Measurements from ENCODE around the gene ZBTB40. TPM values are rescaled to one million over a fixed set of nuclear protein-coding genes. Genes with fewer than 3 reads are reported as not detected.

Gene ZBTB40
- total and polyA plus RNA-seq, 9 of the 15 experiments (the other 6 are each of a cell fraction or from before 2014, with no cell fraction given) = 2.6 to 26.0 (median 18.8) TPM

- no peak for DNase-seq (ENCODE audit: extremely low read depth in 1 of 4, low spot score in 3 of 4)
- no peaks in the 10 kb centered on the region for H3K79me2 ChIP-seq (ENCODE audit: control insufficient read depth, insufficient read depth, low read length)
- CTCF ChIA-PET (ENCODE audit: low intra/inter-chr PET ratio) = no interaction called here
- ATAC-seq = no peak
- no peaks in the 10 kb centered on the region for H3K36me3 ChIP-seq (ENCODE audit: control insufficient read depth, insufficient read depth, low read length)
- H4K20me1 ChIP-seq (replicated peaks; ENCODE audit: control insufficient read depth, insufficient read depth, low read length) = peaks cover 20% of the 10 kb centered on the region; the same call in 1 of the 2 replicates
- FAIRE-seq = peak; percentile 65
- H2AFZ ChIP-seq (ENCODE audit: low read depth, low read length) = no peak overlapping the region
- H3K9ac ChIP-seq (ENCODE audit: insufficient read depth in 1 of 2, low read depth in 2 of 2, low read length in 2 of 2) = no peak overlapping the region
- no peaks in the 10 kb centered on the region for H3K9me1 ChIP-seq (ENCODE audit: control insufficient read depth, insufficient read depth, low read length)
- intact Hi-C loops (cut with micrococcal nuclease) (loop anchor here (5.0 kb wide), 1 partner anchor 97 kb away; the partner anchor contains the start of gene C1QC), in situ Hi-C loops (cut with MboI) (no loop called here)
- WGBS (ENCODE audit: insufficient coverage, low coverage, missing lambda C conversion rate) = 3% methylated on average over 13 of the region's 13 CpGs
- H3K27me3 ChIP-seq (ENCODE audit: control insufficient read depth in 2 of 2, insufficient read depth in 2 of 2, low read length in 2 of 2) = peaks cover 47 to 83% of the 10 kb centered on the region in 2 experiments; a peak in 4 of 5 replicates
- H3K4me2 ChIP-seq (ENCODE audit: insufficient read depth, low read length) = no peak overlapping the region
- no peaks in the 10 kb centered on the region for H3K9me3 ChIP-seq (replicated peaks; ENCODE audit: control insufficient read depth, insufficient read depth, low read depth, low read length)
- H3K27ac ChIP-seq (ENCODE audit: extremely low read depth, low read depth, low read length) = no peak overlapping the region
- 0 out of 5 replicates have a peak, but pooled peaks cover 0 to 2% of the 10 kb centered on the region in 2 experiments for H3K4me1 ChIP-seq (replicated peaks in 1 of 2; ENCODE audit: control insufficient read depth in 2 of 2, insufficient read depth in 2 of 2, low read length in 2 of 2)
- POLR2A ChIA-PET = interaction anchor here (1.3 to 1.5 kb wide), 2 partner anchors 89 to 92 kb away, joined by 3 read pairs; no protein-coding TSS in a partner anchor
- no TSS peak for BruUV-seq (replicated peaks)
- H3K4me3 ChIP-seq = no peak overlapping the region
- no peak for TF ChIP-seq EP400 (IDR thresholded peaks at IDR 0.05)
- no peak for TF ChIP-seq ZNF445 (CRISPR knock-in tag; IDR thresholded peaks at IDR 0.05; ENCODE audit: low read depth)
- TF ChIP-seq CBX3 (IDR thresholded peaks at IDR 0.05; ENCODE audit: borderline replicate concordance in 1 of 2, low read length in 2 of 2) = no peak
- TF ChIP-seq DMBX1 (CRISPR knock-in tag; IDR thresholded peaks at IDR 0.05; ENCODE audit: borderline replicate concordance) = no peak
- TF ChIP-seq PHB2 (IDR thresholded peaks at IDR 0.05; ENCODE audit: low read depth) = no peak
- no peak for TF ChIP-seq ZNF174 (CRISPR knock-in tag; IDR thresholded peaks at IDR 0.05)
- no peak for TF ChIP-seq HMGXB4 (CRISPR knock-in tag; IDR thresholded peaks at IDR 0.05)
- no peak for TF ChIP-seq MAFK (IDR thresholded peaks at IDR 0.05; ENCODE audit: low read length)
- TF ChIP-seq, protein P1, sequence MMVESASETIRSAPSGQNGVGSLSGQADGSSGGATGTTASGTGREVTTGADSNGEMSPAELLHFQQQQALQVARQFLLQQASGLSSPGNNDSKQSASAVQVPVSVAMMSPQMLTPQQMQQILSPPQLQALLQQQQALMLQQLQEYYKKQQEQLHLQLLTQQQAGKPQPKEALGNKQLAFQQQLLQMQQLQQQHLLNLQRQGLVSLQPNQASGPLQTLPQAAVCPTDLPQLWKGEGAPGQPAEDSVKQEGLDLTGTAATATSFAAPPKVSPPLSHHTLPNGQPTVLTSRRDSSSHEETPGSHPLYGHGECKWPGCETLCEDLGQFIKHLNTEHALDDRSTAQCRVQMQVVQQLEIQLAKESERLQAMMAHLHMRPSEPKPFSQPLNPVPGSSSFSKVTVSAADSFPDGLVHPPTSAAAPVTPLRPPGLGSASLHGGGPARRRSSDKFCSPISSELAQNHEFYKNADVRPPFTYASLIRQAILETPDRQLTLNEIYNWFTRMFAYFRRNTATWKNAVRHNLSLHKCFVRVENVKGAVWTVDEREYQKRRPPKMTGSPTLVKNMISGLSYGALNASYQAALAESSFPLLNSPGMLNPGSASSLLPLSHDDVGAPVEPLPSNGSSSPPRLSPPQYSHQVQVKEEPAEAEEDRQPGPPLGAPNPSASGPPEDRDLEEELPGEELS (CRISPR knock-in tag; IDR thresholded peaks at IDR 0.05; ENCODE audit: borderline replicate concordance) = no peak
- no peak for TF ChIP-seq ESRRB (CRISPR knock-in tag; IDR thresholded peaks at IDR 0.05; ENCODE audit: borderline replicate concordance)
- no peak for TF ChIP-seq FOXM1 (IDR thresholded peaks at IDR 0.05; ENCODE audit: low read depth)
- TF ChIP-seq FOXM1 (CRISPR knock-in tag; IDR thresholded peaks at IDR 0.05; ENCODE audit: low read depth) = no peak
- no peak for TF ChIP-seq C11orf30 (IDR thresholded peaks at IDR 0.05; ENCODE audit: low read depth)
- TF ChIP-seq RUNX1 (IDR thresholded peaks at IDR 0.05; ENCODE audit: low read depth) = no peak
- TF ChIP-seq VEZF1 (CRISPR knock-in tag; IDR thresholded peaks at IDR 0.05) = no peak
- TF ChIP-seq ELF2 (CRISPR knock-in tag; IDR thresholded peaks at IDR 0.05) = no peak
- TF ChIP-seq RBBP5 (IDR thresholded peaks at IDR 0.05; ENCODE audit: borderline replicate concordance, insufficient read depth, low read length, poor library complexity, severe bottlenecking) = no peak
- no peak for TF ChIP-seq ZNF384 (IDR thresholded peaks at IDR 0.05; ENCODE audit: low read depth, low read length)
- TF ChIP-seq SMARCA4 (IDR thresholded peaks at IDR 0.05) = no peak
- TF ChIP-seq MTA1 (IDR thresholded peaks at IDR 0.05; ENCODE audit: borderline replicate concordance) = no peak
Observed at GRCh38 chr1:22545141-22545540, 93.5 kb downstream of the ZBTB40 start.

Data from K562 (cell line).